KMS-11 (cell line): ENCODE measurements around the gene LPP.

Experiments
- H2AFZ ChIP-seq: fragments of 200-600 bp; sonication (generic); 2 replicates; pipeline ENCODE4 v1.6.1; 2016; ENCODE audit warnings: antibody characterized with exemption, mixed run types, low read depth
- H3K27ac ChIP-seq: fragments of 200-600 bp; sonication (generic); 2 replicates; pipeline ENCODE4 v1.6.1; 2016; ENCODE audit warnings: mild to moderate bottlenecking, mixed run types
- H3K27me3 ChIP-seq: fragments of 200-600 bp; sonication (generic); 2 replicates; pipeline ENCODE4 v1.6.1; 2017; ENCODE audit warnings: mild to moderate bottlenecking, low read depth, mixed run types, moderate library complexity; ENCODE audit not compliant: insufficient read depth
- H3K36me3 ChIP-seq: fragments of 200-600 bp; sonication (generic); 2 replicates; pipeline ENCODE4 v1.6.1; 2017; ENCODE audit warnings: mild to moderate bottlenecking, mixed run types; ENCODE audit not compliant: insufficient read depth
- H3K4me1 ChIP-seq: fragments of 200-600 bp; sonication (generic); 2 replicates; pipeline ENCODE4 v1.6.1; 2016; ENCODE audit warnings: mild to moderate bottlenecking, low read depth, mixed run types; ENCODE audit not compliant: poor library complexity, severe bottlenecking
- H3K4me2 ChIP-seq: fragments of 200-600 bp; sonication (generic); 2 replicates; pipeline ENCODE4 v1.7.0; 2016; ENCODE audit warnings: mild to moderate bottlenecking, mixed run types
- H3K4me3 ChIP-seq: fragments of 200-600 bp; sonication (generic); IDR thresholded peaks from 2 replicates; pipeline ENCODE4 v1.6.1; 2017; ENCODE audit warnings: low read depth, low read length, mixed read lengths; ENCODE audit not compliant: insufficient read depth
- H3K79me2 ChIP-seq: fragments of 200-600 bp; sonication (generic); 2 replicates; pipeline ENCODE4 v1.6.1; 2016; ENCODE audit warnings: low read depth, mixed run types; ENCODE audit not compliant: insufficient read depth
- H3K9ac ChIP-seq: fragments of 200-600 bp; sonication (generic); 2 replicates; pipeline ENCODE4 v1.6.1; 2016; ENCODE audit warnings: mild to moderate bottlenecking, mixed run types
- H4K20me1 ChIP-seq: fragments of 200-600 bp; sonication (generic); 2 replicates; pipeline ENCODE4 v1.6.1; 2016; ENCODE audit warnings: mild to moderate bottlenecking, mixed run types; ENCODE audit not compliant: insufficient read depth
- CTCF ChIP-seq: fragments of 200-600 bp; sonication (generic); conservative IDR thresholded peaks from 2 replicates; pipeline ENCODE4 v1.6.1; 2017; ENCODE audit warnings: low read depth, mild to moderate bottlenecking, antibody characterized with exemption, low read length, moderate library complexity, mixed read lengths

LPP gene

GRCh38 chr3:188361888-188362287 is 207.9 kb downstream of the LPP start:
- Histone ChIP-seq H3K36me3 (no peaks in the 10 kb centered on the region), H3K27ac (no peak overlapping the region), H3K4me2 (no peak overlapping the region), H4K20me1 (no peaks in the 10 kb centered on the region), H3K9ac (no peak overlapping the region), H3K4me3 (no peak overlapping the region), H2AFZ (no peak overlapping the region), H3K4me1 (no peaks in the 10 kb centered on the region), H3K27me3 (no peaks in the 10 kb centered on the region), H3K79me2 (no peaks in the 10 kb centered on the region)
- no peak for TF ChIP-seq CTCF

- Histone ChIP-seq H3K4me2 (no peak overlapping the region), H3K9ac (no peak overlapping the region), H3K27ac (no peak overlapping the region), H3K27me3 (no peaks in the 10 kb centered on the region), H4K20me1 (no peaks in the 10 kb centered on the region), H3K79me2 (no peaks in the 10 kb centered on the region), H3K4me1 (no peaks in the 10 kb centered on the region), H3K4me3 (no peak overlapping the region), H2AFZ (no peak overlapping the region), H3K36me3 (no peaks in the 10 kb centered on the region)
- no peak for TF ChIP-seq CTCF
These were observed 208.5 kb downstream of the LPP start for GRCh38 chr3:188362405-188362831.

GRCh38 chr3:188365184-188365583 is 211.2 kb downstream of the LPP start:
- Histone ChIP-seq H3K4me2 (no peak overlapping the region), H4K20me1 (no peaks in the 10 kb centered on the region), H3K4me1 (no peaks in the 10 kb centered on the region), H3K79me2 (no peaks in the 10 kb centered on the region), H3K4me3 (no peak overlapping the region), H3K27ac (no peak overlapping the region), H3K27me3 (no peaks in the 10 kb centered on the region), H2AFZ (no peak overlapping the region), H3K36me3 (no peaks in the 10 kb centered on the region), H3K9ac (no peak overlapping the region)
- TF ChIP-seq CTCF: no peak

GRCh38 chr3:188365988-188366698 is 212.2 kb downstream of the LPP start:
- Histone ChIP-seq H3K9ac (no peak overlapping the region), H3K27me3 (no peaks in the 10 kb centered on the region), H3K4me1 (no peaks in the 10 kb centered on the region), H3K79me2 (no peaks in the 10 kb centered on the region), H3K27ac (no peak overlapping the region), H3K36me3 (no peaks in the 10 kb centered on the region), H2AFZ (no peak overlapping the region), H3K4me3 (no peak overlapping the region), H3K4me2 (no peak overlapping the region), H4K20me1 (no peaks in the 10 kb centered on the region)
- no peak for TF ChIP-seq CTCF
